Ovary (tissue), 3 donors: ENCODE data around the gene COG1.

Source experiments
- EP300 ChIP-seq: sonication (generic); formaldehyde crosslinking; IDR thresholded peaks from one replicate; pipeline ENCODE4 v1.6.1; 2017; ENCODE audit warnings: antibody characterized with exemption
- POLR2A ChIP-seq: fragments of 450-650 bp; IDR thresholded peaks from one replicate; pipeline ENCODE4 v1.6.1; 2017; ENCODE audit warnings: antibody characterized with exemption, mild to moderate bottlenecking, moderate library complexity
- TF ChIP-seq, protein P1 (sequence below), 3 donors: fragments of 450-650 bp in 2 of 3; fragments of 200-600 bp in 1 of 3; IDR thresholded peaks; one replicate each; pipeline versions ENCODE4 v1.5.1 to v1.8.0; 2016 to 2022; ENCODE audit warnings: antibody characterized with exemption in 3 of 3, mild to moderate bottlenecking in 1 of 3
- donor health status: DM: no; HTN: no; CAD: no.

DNA sequence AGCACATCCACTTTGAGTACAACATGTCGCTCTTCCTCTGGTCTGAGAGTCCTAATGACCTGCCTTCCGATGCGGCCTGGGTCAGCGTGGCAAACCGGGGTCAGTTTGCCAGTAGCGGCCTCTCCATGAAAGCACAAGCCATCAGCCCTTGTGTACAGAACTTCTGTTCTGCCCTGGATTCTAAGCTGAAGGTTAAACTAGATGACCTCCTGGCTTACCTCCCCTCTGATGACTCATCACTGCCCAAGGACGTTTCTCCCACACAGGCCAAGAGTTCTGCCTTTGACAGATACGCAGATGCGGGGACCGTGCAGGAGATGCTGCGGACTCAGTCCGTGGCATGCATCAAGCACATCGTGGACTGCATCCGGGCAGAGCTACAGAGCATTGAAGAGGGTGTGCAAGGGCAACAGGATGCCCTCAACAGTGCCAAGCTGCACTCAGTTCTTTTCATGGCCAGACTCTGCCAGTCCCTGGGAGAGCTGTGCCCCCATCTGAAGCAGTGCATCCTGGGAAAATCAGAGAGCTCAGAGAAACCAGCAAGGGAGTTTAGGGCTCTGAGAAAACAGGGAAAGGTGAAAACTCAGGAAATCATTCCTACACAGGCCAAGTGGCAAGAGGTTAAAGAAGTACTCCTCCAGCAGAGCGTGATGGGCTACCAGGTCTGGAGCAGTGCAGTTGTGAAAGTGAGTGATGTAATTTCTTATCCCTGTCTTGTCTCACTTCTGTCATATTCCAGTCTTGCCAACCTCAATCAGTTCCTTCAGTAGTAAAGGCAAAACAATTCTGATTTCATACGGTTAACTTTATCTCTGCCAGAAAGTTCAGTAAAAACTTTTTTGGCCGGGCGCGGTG, 8.6 kb downstream of the COG1 start:
- TF ChIP-seq, protein P1, sequence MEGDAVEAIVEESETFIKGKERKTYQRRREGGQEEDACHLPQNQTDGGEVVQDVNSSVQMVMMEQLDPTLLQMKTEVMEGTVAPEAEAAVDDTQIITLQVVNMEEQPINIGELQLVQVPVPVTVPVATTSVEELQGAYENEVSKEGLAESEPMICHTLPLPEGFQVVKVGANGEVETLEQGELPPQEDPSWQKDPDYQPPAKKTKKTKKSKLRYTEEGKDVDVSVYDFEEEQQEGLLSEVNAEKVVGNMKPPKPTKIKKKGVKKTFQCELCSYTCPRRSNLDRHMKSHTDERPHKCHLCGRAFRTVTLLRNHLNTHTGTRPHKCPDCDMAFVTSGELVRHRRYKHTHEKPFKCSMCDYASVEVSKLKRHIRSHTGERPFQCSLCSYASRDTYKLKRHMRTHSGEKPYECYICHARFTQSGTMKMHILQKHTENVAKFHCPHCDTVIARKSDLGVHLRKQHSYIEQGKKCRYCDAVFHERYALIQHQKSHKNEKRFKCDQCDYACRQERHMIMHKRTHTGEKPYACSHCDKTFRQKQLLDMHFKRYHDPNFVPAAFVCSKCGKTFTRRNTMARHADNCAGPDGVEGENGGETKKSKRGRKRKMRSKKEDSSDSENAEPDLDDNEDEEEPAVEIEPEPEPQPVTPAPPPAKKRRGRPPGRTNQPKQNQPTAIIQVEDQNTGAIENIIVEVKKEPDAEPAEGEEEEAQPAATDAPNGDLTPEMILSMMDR (IDR thresholded peaks at IDR 0.05) = no peak
- no peak for TF ChIP-seq POLR2A
- no peak for TF ChIP-seq EP300
